HG02840 (cell line): ENCODE results near the gene LRRC8B.
"Not testable (repeated sequence)": the region's sequence is repeated elsewhere in the genome, so short reads cannot be mapped to it uniquely, and the experiment has no call there.

Source experiments
- ATAC-seq: cut with Tn5 transposase; IDR thresholded peaks from one replicate; pipeline ENCODE4 v1.9.1; 2021; ENCODE audit warnings: mild to moderate bottlenecking, moderate library complexity, moderate number of reproducible peaks; ENCODE audit not compliant: unreplicated experiment, low FRiP score

The LRRC8B gene

DNA sequence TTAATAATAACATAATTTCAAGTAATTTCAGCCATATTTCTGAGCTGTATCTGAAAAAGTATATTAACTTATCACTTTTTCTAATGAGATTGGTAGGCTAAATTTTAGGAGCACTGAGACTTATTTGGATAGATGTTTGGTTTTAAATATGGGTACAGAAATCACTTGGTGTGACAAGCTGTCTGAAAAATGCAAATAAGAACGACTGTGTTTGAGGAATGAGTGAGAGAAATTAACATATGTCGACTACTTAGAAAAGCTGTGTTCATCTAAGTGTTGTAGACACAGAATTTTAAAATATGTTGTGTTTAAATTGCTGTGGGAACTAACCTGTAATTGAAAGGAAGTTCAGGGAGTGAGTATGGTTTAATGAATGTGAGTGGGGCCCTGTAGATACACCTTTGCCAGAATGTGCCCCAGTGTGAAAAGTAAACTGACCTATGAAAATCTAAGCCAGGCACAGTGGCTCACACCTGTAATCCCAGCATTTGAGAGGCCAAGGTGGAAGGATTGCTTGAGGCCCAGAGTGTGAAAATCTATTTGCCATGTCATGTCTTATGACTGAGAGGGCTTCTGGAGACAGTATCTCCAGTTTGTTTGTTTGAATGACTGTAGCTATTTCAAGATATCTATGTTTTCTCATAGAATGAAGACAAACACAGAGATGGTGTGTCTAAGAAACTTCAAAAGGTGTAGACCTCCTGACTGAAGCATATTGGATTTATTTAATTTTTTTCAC is 54.5 kb downstream of the LRRC8B start:
- no peak for ATAC-seq

GRCh38 chr1:89580036-89580435 is 55.4 kb downstream of the LRRC8B start:
- no peak for ATAC-seq

DNA sequence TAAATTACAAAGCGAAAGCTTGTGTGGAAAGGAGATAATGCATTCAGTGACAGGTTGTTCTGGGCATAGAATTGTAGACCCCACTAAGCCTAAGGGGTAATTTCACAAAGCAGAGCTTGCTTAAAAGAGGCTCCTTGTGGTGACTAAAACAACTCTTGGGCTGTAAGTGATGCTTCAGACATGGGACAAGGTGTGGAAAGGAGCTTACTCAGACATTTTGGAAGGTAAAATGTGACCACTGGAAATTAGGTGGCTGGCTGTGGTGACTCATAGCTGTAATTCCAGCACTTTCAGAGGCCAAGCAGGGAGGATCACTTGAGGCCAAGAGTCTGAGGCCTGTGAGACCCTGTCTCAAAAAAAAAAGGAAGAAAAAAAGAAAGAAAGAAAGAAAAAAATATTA is 57.2 kb downstream of the LRRC8B start:
- no peak for ATAC-seq

GRCh38 chr1:89582571-89582970 is 57.9 kb downstream of the LRRC8B start:
- no peak for ATAC-seq

DNA sequence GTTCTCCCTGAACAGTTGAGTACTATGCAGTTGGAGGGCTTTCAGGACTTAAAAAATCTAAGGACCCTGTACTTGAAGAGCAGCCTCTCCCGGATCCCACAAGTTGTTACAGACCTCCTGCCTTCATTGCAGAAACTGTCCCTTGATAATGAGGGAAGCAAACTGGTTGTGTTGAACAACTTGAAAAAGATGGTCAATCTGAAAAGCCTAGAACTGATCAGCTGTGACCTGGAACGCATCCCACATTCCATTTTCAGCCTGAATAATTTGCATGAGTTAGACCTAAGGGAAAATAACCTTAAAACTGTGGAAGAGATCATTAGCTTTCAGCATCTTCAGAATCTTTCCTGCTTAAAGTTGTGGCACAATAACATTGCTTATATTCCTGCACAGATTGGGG is 59.6 kb downstream of the LRRC8B start:
- ATAC-seq, result no peak

- ATAC-seq, result no peak
These were observed 60.2 kb downstream of the LRRC8B start for GRCh38 chr1:89584781-89585180.

- ATAC-seq, result no peak
These were observed 63.1 kb downstream of the LRRC8B start for GRCh38 chr1:89587729-89588161.

GRCh38 chr1:89588480-89588879 is 63.9 kb downstream of the LRRC8B start:
- ATAC-seq, result no peak

DNA sequence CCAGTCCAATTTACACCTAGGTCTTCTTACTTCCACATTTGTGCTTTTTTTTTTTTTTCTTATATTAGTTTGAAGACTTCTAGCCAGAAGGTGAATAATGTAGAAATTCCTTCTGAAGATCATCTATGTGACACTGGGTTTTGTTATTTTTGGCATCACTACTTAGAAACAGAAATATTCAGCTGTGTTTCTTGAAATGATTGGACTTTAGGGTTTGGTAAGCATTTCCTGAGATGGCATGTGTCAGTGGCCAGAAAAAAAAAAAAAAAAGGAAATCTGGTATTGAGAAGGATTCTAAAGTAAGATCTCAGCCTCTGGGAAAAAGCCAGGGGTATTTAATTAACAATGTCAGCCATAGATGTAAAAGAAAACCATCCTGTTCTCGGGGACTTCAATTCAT is 64.9 kb downstream of the LRRC8B start:
- no peak for ATAC-seq

DNA sequence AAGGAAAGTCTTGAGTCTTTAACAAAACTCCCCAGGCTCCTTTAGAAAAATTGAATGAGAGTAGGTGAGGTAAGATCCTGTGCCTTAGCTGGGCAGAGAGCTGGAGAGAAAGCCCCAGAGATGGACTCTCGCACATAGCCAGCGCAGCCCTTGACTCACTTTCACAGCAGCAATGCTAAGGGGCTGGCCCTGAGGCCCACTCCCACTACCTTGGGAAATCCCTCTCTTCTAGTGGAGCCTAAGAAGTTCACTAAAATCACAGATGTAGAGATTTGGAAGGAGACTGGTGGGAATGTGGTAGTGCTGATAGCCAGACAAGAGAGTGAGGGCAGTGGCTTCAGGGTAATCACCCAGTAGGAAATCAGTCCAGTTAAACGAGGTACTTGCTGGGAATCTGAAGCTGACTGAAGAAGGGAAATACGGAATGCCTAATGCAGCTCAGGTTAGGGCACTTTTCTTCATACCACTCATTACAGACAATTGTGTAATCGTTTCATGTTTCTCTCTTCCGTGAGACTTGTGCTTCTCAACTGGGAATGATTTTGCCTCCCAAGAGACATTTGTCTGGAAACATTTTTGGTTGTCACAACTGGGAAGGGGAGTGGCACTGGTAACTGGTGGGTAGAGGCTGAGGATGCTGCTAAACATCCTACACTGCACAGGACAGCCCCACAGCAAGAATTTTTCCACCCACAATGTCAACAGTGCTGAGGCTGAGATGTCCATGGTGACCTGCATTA is 65.9 kb downstream of the LRRC8B start:
- no peak for ATAC-seq

- ATAC-seq, result not testable (repeated sequence)
These were observed 68.3 kb downstream of the LRRC8B start for GRCh38 chr1:89592861-89593302.

DNA sequence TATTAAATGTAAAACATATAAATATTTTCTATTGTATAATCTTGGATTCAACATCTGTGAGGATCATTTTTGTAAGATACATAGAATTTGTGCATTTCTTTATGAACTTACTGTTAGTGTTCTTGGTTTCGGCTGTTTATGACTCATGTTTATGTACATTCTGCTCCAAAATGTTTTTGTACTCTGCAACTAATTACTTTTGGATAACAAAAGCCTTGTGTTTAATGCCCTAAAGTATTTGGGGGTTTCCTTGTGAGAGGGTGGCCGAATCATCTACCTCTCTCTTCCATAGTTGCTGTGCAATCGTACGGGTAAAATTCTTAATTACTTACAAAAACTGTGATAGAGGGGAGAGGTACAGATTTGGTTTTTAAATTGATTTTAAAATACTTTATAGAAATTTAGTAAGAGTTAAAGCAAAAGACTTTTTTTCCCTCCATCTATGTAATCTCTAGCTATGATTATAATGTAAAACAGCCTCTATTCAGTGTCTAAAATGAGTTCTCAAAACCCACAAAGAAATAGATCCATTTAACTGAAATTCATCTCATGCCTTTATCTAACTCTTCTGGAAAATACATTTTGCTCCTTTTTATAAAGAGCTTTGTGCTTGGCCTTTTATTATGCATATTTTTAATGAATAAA is 69.6 kb downstream of the LRRC8B start:
- ATAC-seq, result no peak

- no peak for ATAC-seq
These were observed 72.1 kb downstream of the LRRC8B start for GRCh38 chr1:89596698-89597097.

DNA sequence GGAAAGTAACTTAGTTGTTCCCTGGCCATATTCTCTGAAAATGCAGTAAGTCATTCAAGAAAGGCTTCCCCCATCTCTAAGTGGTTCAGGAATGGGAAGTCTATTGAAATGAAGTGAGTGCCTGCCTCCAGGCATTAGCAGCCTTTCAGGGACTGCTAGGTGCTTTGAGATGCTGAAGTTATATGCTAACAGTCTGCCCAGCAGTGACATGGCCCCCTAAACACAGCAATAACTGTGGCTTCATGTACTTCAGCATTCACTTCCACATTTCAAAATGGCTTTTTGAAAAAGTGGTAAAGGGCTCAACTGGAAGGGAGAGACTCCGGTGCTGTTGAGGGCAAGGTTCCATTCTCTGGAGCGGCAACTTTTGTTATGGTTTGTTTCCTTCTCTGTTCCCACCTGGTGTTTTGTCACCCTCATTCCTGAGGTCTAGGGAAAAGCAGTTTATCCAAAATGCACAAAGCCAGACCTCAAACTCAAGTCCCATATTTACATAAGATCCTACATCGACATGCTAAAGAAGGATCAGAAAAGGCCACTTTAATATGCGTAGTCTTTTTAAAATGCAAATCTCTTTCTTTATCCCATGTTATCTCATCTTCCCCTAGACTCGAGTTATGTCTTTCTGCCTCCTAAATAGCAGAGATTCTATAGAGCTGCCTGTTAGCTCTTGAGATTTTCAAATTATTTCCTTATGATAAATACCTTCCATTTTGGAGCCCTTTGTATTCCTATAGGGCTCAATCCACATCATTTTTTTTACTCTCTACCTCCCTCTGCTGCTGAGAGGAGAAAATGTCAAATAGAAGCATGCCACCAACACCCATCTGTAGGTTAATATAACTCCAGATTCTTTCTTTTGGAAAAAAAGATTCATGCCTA is 74.1 kb downstream of the LRRC8B start:
- no peak for ATAC-seq

GRCh38 chr1:89599332-89599630 is 74.7 kb downstream of the LRRC8B start:
- no peak for ATAC-seq

GRCh38 chr1:89600451-89601224 is 76.0 kb downstream of the LRRC8B start:
- no peak for ATAC-seq

DNA sequence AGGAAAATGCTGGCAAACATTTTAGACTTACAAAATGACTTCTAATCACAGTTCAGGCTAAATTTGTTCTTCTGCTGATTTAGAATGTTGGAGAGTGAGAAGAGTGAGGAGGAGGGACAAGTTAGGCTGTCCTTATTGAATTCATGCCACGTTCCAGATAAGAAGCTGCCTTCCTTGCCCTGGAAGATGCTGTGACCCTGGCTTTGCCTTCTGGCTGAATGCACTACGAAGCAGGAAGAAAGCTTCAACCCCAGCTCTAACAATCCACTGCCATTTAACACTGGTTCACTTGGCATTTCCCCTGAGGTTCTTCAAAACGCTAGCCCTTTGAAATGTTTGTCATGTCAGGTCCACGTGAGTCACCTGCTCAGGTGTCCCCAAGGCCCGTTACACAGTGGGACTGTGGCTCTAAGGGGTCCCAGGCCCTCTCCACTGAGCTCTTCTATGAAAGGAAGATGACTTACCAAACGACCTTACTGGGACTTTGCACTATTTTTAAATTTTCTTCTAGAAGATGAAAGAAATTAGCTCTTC is 78.3 kb downstream of the LRRC8B start:
- ATAC-seq, result no peak

DNA sequence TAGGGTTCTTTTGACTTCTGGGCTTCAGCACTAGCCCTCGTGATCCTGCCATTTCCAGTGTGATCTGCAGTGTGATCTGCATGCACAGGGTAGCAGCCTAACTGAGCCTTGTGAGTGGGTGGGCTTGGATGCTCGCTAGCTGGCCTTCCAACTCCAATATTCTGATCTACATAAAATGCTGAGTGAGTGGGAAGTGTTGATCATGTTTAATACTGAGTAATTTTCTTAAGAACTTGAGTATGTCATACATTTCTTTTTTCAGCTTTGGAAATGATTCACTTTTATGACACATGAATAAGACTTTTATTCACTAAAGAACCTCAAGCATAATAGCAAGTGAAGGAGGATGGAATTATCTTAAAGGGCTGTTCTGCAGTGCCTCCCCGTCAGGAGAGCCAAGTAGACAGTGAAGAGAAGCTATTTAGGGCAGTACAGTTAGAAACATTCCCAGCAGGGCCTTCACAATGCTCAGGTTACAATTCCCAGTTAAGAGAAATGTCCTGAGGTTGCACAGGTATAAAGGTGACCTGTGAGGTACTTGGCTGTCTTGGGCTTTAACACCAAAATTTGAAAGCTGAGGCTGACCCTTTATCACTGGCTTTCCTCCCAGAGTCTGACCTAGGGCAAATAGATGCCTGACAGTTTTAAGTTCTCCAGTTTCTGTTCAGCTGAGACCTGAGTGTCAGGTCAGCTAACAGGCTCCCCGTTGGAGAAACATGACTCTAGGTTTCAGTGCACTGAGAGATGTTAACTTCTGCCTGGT is 79.2 kb downstream of the LRRC8B start:
- no peak for ATAC-seq

DNA sequence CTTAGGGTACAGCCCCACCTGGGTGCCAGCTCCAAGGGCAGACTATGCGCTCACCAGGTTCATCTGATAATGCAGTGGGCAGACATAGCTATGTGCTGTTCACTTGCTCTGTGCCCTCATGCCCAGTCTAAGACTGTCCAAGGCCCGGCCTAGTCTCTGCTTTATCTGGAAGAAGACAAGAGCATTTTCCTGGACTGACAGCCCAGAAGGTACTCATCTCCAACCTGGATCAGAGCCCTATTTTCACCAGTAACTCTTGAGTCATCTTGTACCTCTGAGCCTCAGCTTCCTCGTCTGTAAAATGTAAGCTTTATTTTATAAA is 79.7 kb downstream of the LRRC8B start:
- ATAC-seq, result no peak
